NCI-H460 (cell line): Measurements from ENCODE around the gene CPLANE1. TPM values are rescaled to one million over a fixed set of nuclear protein-coding genes. Genes with fewer than 3 reads are reported as not detected.
"Not testable (repeated sequence)": the region's sequence is repeated elsewhere in the genome, so short reads cannot be mapped to it uniquely, and the experiment has no call there.

Experiments used
- DNase-seq: peaks from one replicate; pipeline ENCODE4 v3.0.0-alpha.2; 2016; ENCODE audit warnings: low read depth; ENCODE audit errors: extremely low read depth
- total RNA-seq: library from RNA; depleted of rRNA; stranded (reverse); fragments of >200 nt; shearing (Covaris generic); gene quantifications from 2 replicates; pipeline ENCODE4 v1.2.3, GENCODE V29; 2014

The CPLANE1 gene
- total RNA-seq, 1 experiment from 2014 or later, result 31.6 TPM

GRCh38 chr5:37133939-37134338, 115.2 kb downstream of the CPLANE1 start:
- DNase-seq, result no peak

GRCh38 chr5:37132646-37133045, 116.5 kb downstream of the CPLANE1 start:
- DNase-seq, result no peak

- no peak for DNase-seq
These were observed 127.7 kb downstream of the CPLANE1 start for GRCh38 chr5:37121465-37121864.

DNA sequence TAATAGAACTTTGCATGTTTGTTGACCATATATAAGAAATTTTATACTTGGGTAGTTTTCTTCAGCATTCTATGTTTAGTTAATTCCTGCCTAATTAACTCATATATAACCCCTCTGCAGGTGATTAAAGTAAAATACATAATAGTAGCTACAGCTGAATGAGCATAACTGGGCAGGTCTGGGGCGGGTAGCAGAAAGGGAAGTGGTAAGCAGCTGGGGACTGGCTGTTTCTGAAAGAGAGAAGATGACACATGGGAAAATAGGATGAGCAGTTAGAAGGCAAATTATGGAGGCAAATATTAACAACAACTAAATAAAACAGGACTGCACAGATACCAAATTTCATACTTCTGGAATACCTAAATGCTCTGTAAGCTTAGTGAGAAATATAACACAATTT, 128.1 kb downstream of the CPLANE1 start:
- no peak for DNase-seq

GRCh38 chr5:37120270-37120669, 128.9 kb downstream of the CPLANE1 start:
- no peak for DNase-seq

GRCh38 chr5:37116359-37116758, 132.8 kb downstream of the CPLANE1 start:
- DNase-seq, result no peak

DNA sequence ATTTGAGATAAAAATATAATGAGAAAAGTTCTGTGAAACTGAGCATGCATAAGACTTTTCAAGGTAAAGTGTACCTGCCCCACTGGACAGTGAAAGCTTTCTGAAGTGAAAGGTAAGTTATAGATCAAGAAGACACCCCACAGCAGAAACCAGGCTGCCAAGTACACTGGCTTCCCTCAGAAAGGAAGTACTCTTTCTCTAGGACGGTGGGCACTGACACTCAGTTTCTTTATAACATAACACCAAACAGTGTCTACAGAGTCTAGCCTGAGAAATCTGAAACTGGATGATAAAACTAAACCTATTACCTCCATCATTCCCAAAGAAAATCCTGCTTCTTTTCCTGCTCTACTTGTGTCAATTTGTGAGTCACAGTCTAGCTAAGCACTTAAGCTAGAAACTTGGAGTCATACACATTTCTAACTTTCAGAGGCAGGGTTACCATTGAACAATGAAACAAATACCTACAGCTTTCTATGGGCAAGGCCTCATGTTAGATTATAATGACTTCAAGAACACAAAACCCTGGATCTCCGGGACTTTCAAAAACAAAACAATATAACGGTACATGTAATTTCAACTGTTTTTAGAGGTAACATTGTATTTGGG, 136.7 kb downstream of the CPLANE1 start:
- DNase-seq, result no peak

DNA sequence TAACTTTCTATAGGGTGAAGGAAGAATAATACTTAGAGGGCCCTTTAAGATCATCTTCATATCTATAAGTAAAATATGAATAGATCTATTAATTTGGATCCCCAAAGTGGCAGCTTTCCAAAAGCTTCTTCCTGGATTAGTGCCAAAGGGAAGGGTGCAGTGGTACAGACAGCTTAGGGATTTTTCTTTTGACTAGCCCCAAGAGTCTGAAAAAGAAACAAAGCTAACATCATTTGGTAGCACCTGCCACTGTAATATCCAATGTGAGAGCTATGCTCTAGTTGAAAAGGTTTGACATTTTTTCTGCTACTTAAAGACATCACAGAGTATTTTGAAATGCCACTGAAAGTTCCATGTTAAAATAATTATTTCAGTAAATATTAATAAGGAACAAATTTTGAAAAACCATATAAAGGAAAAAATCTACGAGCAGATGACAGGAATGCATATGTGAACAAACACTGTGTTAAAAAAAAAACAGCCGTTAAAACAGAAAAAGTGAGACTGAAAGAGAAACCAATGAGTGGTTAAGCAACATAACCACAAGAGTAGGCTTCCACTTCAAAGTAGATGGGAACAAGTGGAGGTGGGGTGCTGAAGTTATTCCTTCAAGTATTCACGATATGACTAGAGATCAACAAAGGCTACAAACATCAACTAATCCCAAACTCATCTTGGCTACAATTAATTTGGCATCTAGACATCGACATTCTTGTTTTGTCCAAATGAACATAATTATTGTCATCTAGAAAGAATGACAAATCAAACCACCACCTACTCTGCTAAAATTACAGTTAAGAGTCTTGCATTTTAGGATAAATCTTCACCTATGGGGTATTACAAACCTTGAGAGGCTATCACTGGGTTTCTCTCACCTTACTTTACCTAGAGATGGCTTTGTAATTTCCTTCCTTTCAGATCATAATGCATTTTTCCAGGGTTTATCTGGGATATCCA, 137.5 kb downstream of the CPLANE1 start:
- DNase-seq, result no peak

DNA sequence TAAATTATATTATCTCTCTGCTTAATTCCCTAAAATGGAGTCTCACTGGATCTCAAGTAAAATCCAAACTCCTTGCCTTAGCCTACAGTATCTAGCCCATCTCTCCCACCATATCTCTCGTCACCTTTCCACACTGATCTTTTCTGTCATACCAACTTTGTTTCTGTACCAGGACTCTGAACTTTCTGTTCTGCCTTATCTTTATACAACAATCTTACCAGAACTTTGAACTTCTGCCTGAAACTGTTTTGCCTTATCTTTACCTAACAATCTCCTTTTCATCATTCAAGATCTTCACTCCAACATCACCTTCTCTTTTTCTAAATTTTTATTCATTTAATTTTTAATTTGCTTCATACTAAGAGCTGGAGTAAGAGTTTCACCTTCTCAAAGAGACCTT, 139.0 kb downstream of the CPLANE1 start:
- no peak for DNase-seq

DNA sequence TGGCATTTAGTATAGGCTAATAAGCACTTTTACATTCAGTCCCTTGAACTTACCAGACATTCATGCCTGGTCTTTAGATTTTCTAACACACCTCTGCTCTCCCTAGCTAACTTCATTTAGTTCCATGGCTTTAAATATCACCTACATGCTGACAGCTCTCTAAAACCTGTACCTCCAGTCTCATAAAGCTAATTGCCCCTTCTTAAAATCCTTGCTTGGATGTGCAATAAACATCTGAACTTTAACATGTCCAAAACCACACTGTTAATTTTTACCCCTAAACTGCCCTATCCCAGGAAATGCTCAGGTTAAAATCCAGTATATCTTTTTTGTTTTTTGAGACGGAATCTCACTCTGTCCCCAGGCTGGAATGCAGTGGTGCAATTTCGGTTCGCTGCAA, 139.8 kb downstream of the CPLANE1 start:
- no peak for DNase-seq

- DNase-seq, result no peak
These were observed 145.9 kb downstream of the CPLANE1 start for GRCh38 chr5:37103302-37103701.

- not testable (repeated sequence) for DNase-seq
These were observed 149.9 kb downstream of the CPLANE1 start for GRCh38 chr5:37099267-37099666.

- DNase-seq, result not testable (repeated sequence)
These were observed 155.4 kb downstream of the CPLANE1 start for GRCh38 chr5:37093795-37094194.

- no peak for DNase-seq
These were observed 158.4 kb downstream of the CPLANE1 start for GRCh38 chr5:37090781-37091180.

DNA sequence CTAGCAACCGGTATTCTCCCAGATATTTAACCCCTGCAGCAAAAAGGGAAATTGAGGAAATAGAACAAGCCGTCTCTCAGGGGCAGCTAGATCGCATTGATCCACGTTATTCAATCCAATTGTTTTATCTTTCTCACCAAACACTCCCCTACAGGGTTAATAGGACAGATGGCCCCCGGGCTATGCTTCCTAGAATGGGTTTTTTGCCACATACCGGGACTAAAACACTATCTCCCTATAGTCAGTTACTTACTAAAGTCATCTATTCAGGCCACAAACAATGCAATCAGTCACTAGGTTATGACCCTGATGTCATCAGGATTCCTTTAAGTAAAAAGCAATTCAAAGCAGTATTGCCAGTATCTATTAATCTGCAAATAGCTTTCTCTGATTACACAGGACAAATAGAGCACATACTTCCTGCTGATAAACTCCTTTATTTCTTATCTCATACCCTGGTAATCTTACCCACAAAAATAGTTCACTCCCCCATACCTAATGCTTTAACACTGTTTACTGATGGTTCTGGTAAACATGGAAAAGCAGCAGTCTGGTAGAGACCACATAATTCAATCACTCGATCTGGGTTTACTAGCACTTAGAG, 159.0 kb downstream of the CPLANE1 start:
- no peak for DNase-seq

DNA sequence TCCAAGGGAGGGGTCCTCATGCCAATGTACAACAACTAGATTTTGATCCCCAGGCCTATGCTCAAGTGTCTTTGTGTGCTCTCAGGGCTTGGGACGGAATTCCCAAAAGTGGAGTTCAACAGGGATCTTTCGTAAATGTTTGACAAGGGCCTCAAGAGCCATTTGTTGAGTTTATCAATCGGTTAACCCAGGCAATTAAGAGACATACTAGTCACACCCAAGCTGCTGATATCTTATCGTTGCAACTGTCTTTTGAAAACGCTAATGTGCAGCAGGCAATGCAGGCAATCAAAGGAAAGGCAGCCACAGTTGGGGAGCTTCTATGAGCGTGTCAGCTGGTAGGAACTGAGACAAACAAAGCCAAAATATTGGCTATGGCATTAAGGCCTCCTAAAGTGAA, 161.2 kb downstream of the CPLANE1 start:
- no peak for DNase-seq

DNA sequence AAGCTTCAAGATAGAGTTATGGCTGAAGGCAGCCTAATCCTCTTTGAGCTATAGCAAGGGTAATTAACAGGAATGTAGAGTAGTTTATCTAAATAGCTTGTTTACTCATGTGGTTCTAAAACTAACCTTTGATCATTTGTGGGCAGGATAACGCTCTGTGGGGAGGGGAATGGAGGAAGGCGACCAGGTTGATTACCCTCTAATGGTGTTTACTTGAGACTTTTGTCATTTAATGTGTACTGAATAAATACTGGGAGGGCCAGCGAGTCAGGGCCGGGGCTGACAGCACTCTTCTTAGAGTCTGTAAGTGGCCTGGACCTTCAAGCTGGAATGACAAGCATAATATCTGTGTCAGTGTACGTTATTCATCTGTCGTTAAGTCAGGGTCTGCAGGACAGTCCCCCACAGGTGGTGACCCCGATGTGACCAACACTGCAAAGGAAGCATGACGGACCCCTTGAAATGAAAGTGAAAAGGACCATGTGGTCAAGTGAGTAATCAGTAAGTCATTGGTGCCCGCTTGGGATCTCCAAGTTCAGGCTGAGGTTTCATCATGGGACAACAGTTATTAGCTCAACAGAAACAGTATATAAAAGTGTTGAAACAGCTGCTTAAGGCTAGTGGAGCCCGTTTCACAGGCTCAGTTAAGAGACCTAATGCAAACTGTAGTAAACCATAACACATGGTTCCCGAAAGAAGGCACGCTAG, 162.6 kb downstream of the CPLANE1 start:
- DNase-seq, result no peak

DNA sequence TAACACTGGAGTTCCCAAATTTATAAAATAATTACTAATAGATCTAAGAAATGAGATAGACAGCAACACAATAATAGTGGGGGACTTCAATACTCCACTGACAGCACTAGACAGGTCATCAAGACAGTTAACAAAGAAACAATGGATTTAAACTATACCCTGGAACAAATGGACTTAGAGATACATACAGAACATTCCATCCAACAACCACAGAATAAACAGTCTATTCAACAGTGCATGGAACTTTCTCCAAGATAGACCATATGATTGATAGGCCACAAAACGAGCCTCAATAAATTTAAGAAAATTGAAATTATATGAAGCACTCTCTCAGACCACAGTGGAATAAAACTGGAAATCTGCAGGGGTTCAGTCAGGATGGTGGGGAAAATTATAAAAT, 163.2 kb downstream of the CPLANE1 start:
- not testable (repeated sequence) for DNase-seq

DNA sequence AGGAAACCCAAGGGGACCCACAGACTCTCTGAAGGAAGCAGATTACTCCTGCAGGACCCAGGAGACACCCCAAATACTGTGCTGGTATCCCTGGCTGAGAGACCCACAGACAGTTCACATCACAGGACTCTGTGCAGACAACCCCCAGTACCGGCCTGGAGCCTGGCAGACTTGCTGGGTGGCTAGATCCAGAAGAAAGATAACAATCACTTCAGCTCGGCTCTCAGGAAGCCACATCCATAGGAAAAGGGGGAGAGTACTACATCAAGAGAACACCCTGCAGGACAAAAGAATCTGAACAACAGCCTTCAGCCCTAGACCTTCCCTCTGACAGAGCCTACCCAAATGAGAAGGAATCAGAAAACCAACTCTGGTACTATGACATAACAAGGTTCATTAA, 166.2 kb downstream of the CPLANE1 start:
- DNase-seq, result not testable (repeated sequence)

- no peak for DNase-seq
These were observed 168.5 kb downstream of the CPLANE1 start for GRCh38 chr5:37080697-37081096.

- DNase-seq, result no peak
These were observed 172.0 kb downstream of the CPLANE1 start for GRCh38 chr5:37077146-37077545.
